Amniotic stem cell (primary cell): ENCODE data around the gene HRG.

ENCODE experiments used
- DNase-seq: peaks from one replicate; lab custom pipeline; 2025; lab: John Stamatoyannopoulos, UW

Gene HRG

GRCh38 chr3:186638259-186638658 lies 27.6 kb upstream of the HRG start:
- DNase-seq, result no peak

- no peak for DNase-seq
Measured at GRCh38 chr3:186639778-186640472, 25.9 kb upstream of the HRG start, which contains the start of gene FETUB. Gene FETUB, plus strand, starts transcription at chr3:186640399. Its CDS starts 62 bp downstream, at chr3:186640461.

- DNase-seq, result no peak
Measured at GRCh38 chr3:186640473-186640818, 25.4 kb upstream of the HRG start.

- no peak for DNase-seq
Measured at GRCh38 chr3:186640929-186641328, 24.9 kb upstream of the HRG start.

GRCh38 chr3:186642014-186642413 lies 23.8 kb upstream of the HRG start:
- DNase-seq, result no peak

GRCh38 chr3:186643493-186643892 lies 22.3 kb upstream of the HRG start:
- DNase-seq, result no peak

GRCh38 chr3:186644683-186645082 lies 21.1 kb upstream of the HRG start:
- no peak for DNase-seq

GRCh38 chr3:186646106-186646505 lies 19.7 kb upstream of the HRG start:
- DNase-seq, result no peak

GRCh38 chr3:186646841-186647240 lies 19.0 kb upstream of the HRG start:
- DNase-seq, result no peak

- DNase-seq, result no peak
Measured at GRCh38 chr3:186648851-186649250, 17.0 kb upstream of the HRG start.

- DNase-seq, result no peak
Measured at GRCh38 chr3:186651678-186652215, 14.1 kb upstream of the HRG start.

- no peak for DNase-seq
Measured at GRCh38 chr3:186653080-186653707, 12.6 kb upstream of the HRG start.

GRCh38 chr3:186653984-186654383 lies 11.8 kb upstream of the HRG start:
- no peak for DNase-seq

- no peak for DNase-seq
Measured at GRCh38 chr3:186663361-186664118, 2.3 kb upstream of the HRG start.

- no peak for DNase-seq
Measured at GRCh38 chr3:186664119-186664495, 1.7 kb upstream of the HRG start.

GRCh38 chr3:186664506-186664905 lies 1.3 kb upstream of the HRG start:
- no peak for DNase-seq

GRCh38 chr3:186668426-186668825 lies 2.6 kb downstream of the HRG start:
- DNase-seq, result no peak

- DNase-seq, result no peak
Measured at GRCh38 chr3:186669378-186670084, 3.7 kb downstream of the HRG start.

- DNase-seq, result no peak
Measured at GRCh38 chr3:186670155-186670554, 4.3 kb downstream of the HRG start.

- DNase-seq, result no peak
Measured at GRCh38 chr3:186671051-186671450, 5.2 kb downstream of the HRG start.

GRCh38 chr3:186678604-186679003 lies 12.8 kb downstream of the HRG start:
- DNase-seq, result no peak

GRCh38 chr3:186679151-186679550 lies 13.3 kb downstream of the HRG start:
- DNase-seq, result no peak
